Stimulated activated CD4-positive, alpha-beta T cell treated with anti-CD3 and anti-CD28 coated beads, Interleukin-4, amount 100 ng/mL, for 1 hour (primary cell): ENCODE measurements around the gene PXYLP1.
A peak's percentile ranks its signal among the peaks of the same experiment; 100 is the strongest.

ENCODE experiments used
- DNase-seq: peaks from one replicate; pipeline ENCODE4 v3.0.0-alpha.2; 2020

PXYLP1 gene

DNA sequence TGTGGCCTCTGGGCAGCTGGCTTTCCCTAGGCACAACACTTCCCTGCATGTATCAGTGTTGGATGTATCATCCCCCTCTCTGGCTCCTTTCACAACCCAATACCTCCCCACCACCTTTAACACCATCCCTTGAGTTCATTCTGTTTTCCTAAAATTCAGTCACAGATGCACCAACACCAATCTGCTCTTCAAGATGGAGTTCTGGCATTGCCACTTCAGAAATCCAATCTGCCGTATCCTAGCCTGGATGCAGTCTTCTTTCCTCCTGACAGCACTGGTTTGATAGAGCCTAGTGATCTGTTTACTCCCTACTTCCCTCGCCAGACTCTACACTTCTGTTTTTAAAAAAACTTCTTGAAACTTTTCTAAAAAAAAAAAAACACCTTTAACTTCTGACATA is 21.7 kb downstream of the PXYLP1 start:
- DNase-seq = no peak

DNA sequence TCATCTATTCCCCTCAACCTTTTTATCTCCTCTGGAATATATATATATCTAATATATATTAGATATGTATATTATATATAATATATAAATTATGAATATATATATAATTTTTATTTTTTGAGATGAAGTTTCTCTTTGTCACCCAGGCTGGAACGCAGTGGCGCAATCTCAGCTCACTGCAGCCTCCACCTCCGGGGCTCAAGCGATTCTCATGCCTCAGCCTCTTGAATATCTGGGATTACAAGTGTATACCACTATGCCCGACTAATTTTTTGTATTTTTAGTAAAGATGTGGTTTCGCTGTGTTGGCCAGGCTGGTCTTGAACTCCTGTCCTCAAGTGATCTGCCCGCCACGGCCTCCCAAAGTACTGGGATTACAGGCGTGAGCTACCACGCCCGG is 22.2 kb downstream of the PXYLP1 start:
- DNase-seq = no peak

DNA sequence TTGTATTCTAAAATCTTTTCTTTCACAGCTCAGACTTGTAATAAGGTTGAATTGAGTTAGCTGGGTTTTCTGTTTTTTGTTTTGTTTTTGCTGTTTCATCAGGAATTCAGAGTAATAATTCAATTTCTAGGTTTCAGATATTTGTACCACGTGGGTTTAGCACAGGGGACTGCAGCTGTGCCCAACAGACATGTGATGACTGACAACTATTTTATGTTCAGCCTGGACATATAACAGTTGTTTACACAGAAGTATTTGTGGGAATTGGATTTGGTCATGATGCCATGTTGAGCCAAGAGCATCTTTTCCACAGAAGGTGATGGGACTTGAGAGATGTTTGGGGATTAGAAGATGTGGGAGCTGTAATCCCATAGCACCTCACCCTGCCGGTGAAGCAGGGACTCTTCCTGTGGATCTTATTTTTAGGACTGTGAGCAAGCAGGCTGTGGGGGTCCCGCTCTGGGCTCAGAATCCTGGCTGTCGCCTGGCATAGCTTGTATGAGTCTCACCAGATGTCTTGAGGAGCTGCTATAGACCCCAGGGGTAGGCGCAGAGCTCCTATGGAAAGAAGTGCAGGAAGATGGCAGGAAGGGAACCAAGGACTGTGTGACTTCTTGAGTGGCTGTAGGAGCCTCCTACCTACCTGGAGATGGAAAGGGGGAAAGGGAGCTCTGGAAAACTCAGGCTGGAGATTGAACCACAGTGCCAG is 23.7 kb downstream of the PXYLP1 start:
- no peak for DNase-seq

DNA sequence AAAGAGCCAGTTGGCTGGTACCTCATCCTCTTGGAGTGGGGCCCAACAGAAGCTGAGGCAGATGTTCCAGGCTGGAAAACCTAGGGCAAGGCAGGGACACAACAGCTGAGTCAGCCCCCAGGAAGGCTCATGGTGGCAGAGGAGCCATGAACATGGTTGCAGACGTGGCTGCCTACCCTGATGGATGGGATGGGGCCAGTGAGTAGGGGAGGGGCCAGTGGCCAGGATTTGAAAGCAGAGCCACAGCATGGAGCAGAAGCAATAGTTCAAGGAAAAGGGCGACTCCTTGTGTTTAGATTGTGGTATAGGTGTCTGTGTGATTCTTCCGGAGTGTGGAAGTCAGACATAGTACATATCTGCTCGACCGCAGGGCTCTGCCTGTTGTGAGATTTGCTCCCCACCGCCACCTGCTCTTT is 24.2 kb downstream of the PXYLP1 start:
- peak; percentile 21 for DNase-seq

DNA sequence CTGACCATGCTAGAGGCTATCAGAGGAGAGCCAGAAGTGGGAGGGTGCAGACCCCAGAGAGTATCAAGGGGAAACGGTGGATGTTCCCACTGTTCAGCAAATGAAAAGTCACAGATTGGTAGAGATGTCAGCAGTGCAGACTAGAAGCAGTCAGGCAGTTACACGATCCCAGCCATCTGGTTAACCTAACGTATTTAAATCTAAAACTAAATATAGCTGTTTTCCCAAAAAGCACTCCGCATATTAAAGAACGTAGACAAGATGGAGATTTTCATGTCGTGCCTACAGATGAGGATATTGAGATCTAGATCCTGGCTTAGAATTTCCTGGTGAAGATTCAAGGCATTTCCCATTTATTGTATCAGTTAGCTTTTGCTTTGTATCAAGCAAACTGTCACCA is 25.2 kb downstream of the PXYLP1 start:
- no peak for DNase-seq

DNA sequence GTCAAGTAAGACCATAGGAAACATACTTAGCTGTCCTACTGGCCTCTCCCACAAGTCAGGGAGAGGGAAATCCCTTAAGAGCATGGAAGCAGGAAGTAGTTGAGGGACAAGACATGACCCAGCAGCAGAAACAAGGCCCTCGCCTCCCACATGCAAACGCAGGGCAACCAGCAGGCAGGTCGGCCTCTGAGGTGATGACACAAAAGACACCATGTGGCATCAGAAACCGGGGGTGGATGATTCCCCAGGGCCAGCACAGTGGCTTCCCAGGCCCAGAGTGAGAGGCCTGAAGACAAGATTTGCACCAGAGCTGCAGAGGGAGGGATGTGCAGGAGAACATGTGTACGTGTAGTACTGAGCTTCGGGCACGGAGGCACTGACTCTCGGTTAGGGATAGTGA is 26.3 kb downstream of the PXYLP1 start:
- no peak for DNase-seq

DNA sequence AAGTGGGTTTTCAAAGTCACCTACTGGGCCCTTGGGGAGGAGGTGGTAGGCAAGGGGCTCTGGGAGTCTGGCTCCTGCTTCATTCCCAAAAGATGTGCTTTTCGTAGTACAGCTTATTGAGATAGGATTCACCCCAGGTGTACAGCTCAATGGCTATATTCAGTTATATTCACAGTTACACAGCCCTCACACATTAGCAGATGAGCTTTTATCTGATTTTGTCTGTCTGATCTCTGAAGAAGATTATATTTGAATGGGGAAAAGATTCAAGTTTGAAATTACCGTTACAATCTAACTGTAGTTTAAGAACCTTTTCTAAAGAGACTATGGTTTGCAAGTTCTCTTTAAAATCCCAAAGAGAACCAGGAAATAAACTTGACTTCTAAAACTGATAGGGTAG is 27.3 kb downstream of the PXYLP1 start:
- DNase-seq = no peak

DNA sequence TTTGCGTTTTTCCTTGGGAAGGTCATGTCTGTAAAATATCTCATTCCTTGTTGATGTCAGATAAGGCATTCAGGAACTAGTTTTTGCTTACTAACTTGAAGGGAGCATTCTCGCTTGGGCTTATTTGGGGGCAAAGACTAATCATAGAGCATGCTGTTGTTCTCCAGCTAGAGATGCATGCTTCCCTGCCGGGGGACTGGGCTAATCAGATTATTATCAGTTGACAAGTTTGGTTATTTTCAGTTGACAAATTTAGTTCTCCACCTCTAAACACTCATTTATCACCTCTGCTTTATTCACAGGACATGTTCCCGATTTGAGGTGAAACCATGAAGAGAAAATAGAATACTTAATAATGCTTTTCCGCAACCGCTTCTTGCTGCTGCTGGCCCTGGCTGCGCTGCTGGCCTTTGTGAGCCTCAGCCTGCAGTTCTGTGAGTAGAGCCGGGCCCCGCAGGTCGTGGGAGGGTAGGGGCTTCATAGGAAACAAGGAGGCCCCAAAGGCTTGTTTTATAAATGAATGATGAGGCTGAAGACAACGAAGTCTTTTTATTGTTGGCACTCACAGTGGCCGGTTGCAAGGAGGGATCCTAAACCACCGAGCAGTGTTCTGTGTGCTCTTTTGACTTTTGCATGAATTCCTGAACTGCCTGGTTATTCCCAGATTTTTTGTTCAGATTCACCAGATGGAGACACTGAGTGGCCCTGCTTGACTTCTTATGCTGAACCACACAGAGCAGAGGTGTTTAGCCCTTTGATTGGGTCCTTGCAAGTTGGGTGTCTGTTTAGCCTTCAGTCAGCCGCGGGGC is 28.4 kb downstream of the PXYLP1 start:
- no peak for DNase-seq

DNA sequence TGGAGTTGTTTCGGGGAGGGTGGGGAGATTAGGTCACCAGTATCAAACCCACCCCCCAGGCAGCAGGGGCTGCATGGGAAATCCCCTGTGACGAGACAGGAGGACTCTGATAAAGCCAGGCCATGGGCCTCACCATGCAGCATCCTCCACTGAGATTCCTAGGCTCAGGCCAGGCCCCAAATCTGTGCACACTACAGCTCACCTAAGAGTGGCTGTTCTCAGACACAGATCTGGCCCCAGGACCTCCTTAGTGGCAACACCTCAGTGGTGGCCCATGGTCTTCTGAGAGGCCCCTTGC is 29.0 kb downstream of the PXYLP1 start:
- no peak for DNase-seq

DNA sequence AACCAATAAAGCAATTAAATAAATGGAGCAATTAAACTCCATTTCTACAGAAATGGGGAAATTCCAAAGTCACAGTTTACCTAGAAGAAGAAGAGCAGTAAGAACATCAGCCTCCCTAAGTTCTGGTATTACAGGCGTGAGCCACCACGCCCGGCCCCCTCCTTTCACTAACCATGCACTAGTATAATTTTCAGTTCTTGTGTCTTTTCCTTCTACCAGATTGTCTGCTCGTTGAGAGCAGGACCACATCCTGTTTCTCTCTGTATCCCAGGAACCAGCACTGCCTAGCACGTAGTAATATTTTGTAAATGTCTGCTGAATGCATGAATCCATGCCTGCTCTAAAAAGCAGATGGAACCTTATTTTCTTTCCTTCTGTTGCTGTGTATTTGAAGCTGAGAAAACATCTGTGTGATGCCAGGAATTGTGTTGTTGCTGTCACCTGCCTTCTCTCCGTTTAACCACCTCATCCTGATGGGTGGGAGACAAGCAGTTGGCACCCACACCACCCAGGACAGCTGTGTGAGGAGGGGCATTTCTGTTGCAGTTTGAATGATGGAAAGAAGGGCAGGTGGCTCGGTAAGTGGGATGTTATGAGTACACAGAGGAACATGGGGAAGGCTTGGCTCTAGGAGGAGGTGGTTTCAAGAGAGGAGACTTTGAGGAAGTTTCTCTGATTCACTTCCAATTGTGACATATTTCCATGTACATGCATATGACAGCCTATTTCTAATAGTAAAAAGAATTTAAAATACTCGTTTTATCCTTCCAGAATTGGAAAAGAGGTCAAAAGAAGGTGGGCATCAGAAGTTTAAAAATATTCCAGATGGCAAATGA is 30.1 kb downstream of the PXYLP1 start:
- DNase-seq = no peak

DNA sequence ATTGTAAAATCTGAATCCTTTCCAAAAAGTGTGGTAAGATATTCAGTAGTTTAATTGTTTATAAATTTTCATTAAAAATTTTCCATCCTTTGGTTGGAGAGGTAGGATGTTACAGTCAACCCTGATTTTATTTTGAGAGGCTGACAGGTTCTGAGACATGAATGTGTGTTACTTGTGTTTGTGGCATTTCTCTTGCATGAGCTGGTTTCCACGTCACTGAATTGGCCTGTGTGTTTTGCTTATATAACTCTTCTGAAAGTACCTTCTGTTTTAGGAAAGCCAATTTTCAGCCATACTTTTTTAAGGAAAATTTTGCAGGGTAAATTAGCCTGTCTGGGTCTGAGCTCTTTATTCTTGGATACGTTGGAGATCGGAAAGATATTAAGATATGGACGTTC is 30.7 kb downstream of the PXYLP1 start:
- no peak for DNase-seq

DNA sequence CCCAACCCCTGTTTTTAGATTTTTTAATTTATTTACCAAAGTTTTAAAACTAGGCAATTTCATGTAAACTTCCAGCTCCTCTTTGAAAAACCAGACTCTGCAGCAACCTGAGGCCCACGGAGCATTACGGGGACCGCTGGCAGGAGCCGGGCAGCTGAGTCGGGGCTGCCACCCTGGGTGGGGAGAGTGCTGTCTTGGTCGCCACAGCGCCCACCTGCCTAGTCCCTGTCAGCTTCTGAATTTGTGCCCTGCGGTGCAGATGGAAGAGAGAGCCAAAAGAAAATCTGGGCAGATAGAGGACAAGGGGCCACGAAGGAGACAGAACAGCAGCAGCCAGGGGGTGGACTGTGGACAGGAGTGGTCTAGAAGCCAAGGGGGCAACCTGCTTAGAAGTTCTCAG is 34.6 kb downstream of the PXYLP1 start:
- no peak for DNase-seq

DNA sequence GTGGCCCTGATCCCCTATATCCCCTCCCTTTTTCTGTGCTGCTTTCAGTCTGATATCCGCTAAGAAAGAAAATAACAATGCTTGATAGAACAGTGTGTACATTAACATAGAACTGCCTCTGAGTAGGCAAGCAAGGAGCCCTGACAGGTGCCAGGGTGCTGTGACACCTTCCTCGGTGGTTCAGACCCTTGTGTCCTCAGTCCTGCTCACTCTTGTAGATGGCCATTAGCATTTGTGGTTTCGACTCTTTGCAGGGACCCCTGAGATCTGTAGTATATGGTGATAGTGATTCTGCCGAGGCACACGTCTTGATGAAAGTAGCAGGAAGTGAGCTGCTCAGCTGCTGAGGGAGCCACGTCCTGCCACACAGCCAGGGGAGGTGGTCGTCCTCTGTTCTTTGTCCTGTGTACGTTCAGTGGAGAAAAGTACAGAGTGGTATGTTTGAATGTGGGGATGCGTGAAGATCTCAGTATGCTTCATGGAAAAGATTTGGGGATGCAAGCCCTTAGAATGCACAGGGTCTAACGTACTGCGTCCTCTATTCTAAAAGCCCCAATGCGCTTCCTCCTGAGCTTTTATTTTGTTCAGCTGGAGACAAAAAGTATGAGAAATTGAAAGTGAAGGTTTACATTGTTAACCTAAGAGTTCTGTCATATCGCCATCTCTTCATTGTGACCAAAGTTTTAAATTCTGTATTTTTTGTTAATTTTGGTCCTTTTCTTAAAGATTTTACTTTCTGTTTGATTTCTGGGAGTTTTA is 35.4 kb downstream of the PXYLP1 start:
- DNase-seq = peak; percentile 16

DNA sequence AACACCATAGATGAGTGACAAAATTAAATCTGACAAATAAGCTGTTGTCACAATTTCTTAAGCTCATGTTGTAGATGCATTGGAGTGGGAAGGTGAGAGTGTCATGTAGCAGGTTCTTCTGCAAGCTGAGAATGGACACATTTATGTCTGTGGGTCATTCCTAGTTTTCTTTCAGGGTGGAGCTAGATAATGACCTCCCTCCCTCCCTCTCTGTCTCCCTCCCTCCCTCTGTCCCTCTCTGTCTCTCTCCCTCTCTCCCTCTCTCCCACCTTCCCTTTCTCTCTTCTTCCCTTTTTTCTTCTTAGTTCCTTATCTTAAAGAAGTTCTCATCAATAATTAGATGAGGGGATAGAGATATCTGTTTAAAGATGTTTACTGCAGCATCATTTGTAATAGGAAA is 36.0 kb downstream of the PXYLP1 start:
- no peak for DNase-seq

DNA sequence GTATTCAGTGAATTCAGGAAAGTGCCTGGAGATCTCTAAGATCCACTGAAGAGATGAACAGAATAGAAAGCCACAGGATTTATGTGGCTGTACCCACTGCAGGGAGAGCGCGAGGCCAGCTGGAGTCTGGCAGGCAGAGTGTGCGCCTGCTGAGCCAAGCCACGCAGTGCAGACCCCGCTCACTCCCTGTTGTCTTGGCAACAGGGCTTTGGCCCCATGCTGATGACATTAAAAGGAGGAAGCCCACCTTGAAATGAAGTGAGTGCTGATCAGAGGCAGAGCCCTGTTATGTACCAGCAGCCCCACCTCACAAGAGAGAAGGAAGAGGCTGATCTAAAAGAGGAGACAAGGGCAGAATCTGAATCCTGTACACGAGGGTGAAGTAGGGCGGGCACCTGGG is 36.7 kb downstream of the PXYLP1 start:
- no peak for DNase-seq

DNA sequence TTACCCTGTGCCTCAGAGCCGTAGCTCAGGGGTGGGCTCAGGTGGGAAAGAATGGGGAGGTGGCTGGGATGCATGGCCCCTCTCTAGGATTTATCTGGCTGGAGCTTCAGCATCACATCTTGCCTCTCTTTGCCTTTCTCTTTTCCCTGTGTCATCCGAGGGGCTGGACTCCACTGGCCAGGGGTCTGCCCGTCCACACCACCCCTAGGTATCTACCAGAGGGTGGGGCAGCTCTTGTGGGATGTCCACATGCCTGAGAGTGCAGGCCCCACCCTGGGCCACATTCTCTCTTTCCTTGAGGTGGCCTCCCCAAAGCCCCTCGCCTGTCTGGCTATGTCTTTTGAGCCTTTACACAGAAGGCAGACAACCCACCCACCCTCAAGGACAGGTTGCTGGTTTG is 37.2 kb downstream of the PXYLP1 start:
- no peak for DNase-seq

DNA sequence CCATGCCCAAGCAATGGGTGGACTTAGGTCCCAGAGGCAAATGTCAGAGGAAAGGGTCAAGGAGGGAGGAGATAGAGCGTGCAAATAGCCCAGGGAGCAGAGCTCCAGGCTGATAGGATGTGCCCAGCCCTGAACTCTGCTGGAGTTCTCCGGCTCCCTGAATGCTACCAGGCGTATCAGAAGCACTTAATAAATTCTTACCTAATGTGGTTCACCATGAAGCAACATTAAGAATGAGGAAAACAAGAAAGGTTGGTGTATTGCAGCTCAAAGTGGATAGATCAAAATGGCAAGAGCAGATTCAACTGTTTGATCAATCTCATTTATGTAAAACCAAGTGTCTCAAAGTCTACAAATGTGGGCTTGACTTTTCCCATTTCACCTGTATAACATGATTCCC is 38.3 kb downstream of the PXYLP1 start:
- no peak for DNase-seq

DNA sequence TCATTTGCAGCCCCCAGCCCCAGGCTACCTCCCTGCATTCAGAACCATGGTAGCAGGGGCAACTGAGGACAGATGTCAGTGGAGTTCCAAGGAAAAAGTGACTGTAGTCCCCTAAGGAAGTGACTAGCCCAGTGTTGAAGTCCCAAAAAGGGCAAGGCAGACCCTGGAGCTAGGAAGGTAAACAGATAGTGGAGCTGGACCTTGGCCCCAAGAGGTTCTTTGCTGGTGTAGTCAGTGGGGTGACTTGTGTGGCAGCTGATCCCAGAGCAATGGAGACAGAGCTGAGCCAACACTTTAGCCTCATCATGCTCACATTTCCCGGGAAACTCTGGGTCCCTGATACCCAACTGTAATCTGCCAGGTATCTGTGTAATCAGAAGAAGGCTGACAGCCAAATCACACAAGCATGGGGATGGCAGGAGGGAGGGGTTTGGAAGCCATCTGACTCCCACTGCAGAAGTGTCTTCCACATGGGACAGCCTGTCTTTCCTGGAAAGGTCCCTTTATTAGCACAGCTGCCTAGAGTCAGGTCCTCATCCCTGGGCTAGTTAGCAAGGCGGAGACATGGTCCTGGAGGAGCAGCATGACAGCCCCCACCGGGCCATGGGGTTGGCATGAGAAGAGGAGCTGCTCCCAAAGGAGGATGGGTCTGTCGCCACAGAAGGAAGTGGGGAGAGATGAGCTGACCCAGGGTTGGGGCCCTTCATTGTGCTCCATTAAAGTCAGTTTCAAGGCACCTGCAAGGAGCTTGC is 39.8 kb downstream of the PXYLP1 start:
- DNase-seq = no peak

DNA sequence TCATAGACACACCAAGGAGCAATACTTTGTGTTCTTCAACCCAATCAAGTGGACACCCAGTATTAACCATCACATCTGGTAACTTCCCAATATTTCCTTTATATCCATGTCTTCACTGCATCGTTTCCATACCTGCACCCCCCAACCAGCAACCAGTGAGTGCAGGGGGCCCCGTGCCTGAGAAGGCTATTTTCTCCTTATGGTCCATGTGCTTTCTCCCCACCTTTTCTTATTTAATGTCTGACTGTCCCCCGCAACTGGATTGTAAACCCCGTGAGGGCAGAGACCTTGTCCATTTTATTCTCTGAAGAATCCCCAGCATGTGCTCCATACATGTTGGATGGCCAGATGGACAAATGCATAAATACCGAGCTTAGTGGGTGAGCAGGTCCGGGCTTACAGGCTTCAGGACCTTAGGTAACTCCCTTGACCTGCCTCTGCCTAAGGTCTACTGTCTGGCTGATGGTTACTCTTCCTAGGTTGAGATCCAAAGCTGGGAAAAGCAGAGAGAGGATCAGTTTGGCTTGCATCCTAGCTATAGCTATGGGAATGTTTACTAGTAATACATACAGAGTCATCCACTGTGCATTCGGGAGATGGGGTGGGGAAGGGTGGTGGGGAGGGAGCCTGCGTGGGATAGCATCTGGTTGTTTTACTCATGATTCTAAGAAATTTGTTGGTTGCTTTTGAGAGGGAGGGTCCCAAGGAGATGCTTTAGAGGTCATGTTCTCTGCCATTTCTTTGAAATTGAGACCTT is 41.5 kb downstream of the PXYLP1 start:
- DNase-seq = no peak

DNA sequence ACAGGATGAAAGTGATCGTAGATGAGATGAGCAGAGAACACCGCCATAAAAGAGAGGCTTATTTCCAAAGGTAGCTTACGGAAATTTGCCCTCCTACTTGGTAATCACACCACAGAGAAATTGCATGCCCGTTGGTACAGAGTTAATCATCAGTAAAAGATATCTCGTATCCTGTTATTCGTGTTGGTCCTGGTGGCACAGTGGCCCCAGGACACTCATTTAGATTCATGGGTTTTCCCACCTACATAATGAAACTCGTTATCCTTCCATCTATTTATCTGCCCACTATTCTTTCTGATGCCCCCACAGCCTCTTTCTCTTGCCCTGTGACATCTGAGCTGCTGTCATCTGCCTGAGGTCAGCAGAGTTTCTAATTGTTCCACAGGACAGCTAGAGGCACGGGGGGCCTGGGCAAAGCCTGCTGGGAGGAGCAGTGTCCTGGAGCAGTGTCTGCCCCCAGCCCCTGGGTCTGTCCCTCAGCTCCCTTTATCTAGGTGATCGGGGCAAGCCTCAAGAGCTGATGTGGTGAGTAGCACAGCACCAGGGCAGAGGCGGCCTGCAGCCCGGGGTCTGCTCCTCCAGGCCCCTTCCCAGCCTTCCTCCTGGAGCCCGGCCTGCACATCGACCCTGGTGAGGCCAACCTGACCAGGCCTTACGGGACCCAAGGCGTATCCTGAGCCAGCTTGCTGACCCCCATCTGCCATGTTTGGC is 42.2 kb downstream of the PXYLP1 start:
- DNase-seq = no peak
